ENCODE measurements around the gene CHIC2. TPM values are rescaled to one million over a fixed set of nuclear protein-coding genes. Genes with fewer than 3 reads are reported as not detected.

The CHIC2 gene
- total RNA-seq, 1 experiment from 2014 or later, result 10.8 TPM

DNA sequence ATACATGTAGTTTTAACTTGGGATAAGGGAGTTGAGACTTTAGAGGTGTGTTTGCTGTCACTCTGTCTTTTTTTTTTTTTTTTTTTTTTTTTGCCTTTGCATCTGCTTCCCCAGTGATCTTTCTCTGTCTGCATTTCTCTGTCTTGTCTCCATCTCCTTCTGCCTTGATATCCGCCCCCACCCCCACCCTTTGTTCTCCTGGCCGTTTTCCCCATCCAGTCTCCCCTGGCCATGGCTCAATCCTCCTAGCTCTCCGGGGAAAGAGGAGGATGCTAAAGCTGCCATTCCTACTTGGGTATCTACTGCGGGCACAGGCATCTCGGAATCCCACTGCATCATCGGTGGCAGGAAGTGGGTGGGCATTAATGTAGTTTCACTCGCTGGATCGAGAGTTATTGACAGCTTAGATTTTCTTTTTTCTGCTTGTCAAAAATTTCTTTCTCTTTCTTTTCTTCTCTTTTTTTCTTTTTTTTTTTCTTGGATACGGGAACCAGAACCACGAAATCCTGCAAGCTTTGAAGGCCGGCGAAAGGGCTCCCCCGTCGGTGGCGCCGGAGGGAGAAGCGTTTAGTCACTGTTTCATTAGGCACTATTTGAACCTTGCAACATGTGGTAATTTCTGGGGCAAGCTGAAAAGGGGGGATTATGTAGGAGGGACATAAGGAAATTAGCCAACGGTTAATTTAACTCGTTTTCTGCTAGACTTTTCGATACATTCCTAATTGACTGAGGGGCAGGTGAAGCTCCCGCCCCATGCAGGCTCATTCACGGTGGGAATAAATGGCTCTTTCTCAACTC, 43.7 kb upstream of the CHIC2 start:
- Histone ChIP-seq H3K27ac (ENCODE audit: low read depth, low read length) (no peak overlapping the region), H3K4me1 (ENCODE audit: control insufficient read depth in 1 of 2, insufficient read depth in 2 of 2, low read length in 2 of 2) (no peaks in the 10 kb centered on the region), H2AFZ (ENCODE audit: low read depth, low read length, poor library complexity, severe bottlenecking) (no peak overlapping the region), H3K4me2 (ENCODE audit: low read length) (no peak overlapping the region), H3K27me3 (ENCODE audit: insufficient read depth, low read length) (no peaks in the 10 kb centered on the region), H3K9me3 (ENCODE audit: control insufficient read depth in 1 of 2, insufficient read depth in 1 of 2, low read depth in 1 of 2, low read length in 2 of 2) (no peaks in the 10 kb centered on the region), H3K79me2 (ENCODE audit: insufficient read depth, low read length) (no peaks in the 10 kb centered on the region), H3K9me2 (ENCODE audit: insufficient read depth) (no peaks in the 10 kb centered on the region), H3K9ac (ENCODE audit: low read length) (no peak overlapping the region), H3K36me3 (ENCODE audit: control insufficient read depth in 1 of 2, insufficient read depth in 2 of 2, low read length in 2 of 2) (no peaks in the 10 kb centered on the region), H3K4me3 (replicated peaks in 1 of 2; ENCODE audit: low read depth in 1 of 2, low read length in 2 of 2) (no peak overlapping the region), H4K20me1 (ENCODE audit: insufficient read depth) (no peaks in the 10 kb centered on the region)
- intact Hi-C loops (cut with micrococcal nuclease), result no loop called here
- DNase-seq (ENCODE audit: low read depth, low spot score) (no peak), ATAC-seq (no peak)
- TF ChIP-seq, protein P1, sequence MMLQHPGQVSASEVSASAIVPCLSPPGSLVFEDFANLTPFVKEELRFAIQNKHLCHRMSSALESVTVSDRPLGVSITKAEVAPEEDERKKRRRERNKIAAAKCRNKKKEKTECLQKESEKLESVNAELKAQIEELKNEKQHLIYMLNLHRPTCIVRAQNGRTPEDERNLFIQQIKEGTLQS (IDR thresholded peaks at IDR 0.05), result no peak
- TF ChIP-seq EZH2phosphoT487 (IDR thresholded peaks at IDR 0.05; ENCODE audit: borderline replicate concordance), result no peak
- no peak for TF ChIP-seq ELF1 (IDR thresholded peaks at IDR 0.05; ENCODE audit: borderline replicate concordance, low read depth)
- TF ChIP-seq, protein P2, sequence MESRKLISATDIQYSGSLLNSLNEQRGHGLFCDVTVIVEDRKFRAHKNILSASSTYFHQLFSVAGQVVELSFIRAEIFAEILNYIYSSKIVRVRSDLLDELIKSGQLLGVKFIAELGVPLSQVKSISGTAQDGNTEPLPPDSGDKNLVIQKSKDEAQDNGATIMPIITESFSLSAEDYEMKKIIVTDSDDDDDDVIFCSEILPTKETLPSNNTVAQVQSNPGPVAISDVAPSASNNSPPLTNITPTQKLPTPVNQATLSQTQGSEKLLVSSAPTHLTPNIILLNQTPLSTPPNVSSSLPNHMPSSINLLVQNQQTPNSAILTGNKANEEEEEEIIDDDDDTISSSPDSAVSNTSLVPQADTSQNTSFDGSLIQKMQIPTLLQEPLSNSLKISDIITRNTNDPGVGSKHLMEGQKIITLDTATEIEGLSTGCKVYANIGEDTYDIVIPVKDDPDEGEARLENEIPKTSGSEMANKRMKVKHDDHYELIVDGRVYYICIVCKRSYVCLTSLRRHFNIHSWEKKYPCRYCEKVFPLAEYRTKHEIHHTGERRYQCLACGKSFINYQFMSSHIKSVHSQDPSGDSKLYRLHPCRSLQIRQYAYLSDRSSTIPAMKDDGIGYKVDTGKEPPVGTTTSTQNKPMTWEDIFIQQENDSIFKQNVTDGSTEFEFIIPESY (IDR thresholded peaks at IDR 0.05; ENCODE audit: extremely low read depth, insufficient replicate concordance, low read length), result no peak
- TF ChIP-seq CBX3 (IDR thresholded peaks at IDR 0.05; ENCODE audit: low read depth), result no peak
- TF ChIP-seq TCF7L2 (IDR thresholded peaks at IDR 0.05; ENCODE audit: borderline replicate concordance, extremely low read depth, insufficient read depth, insufficient read length), result no peak
- no peak for TF ChIP-seq SRF (IDR thresholded peaks at IDR 0.05; ENCODE audit: low read depth)
- ChIA-PET RAD21 (ENCODE audit: low non-redundant PET in 1 of 2, low total read pairs in 2 of 2, uncharacterized antibody in 2 of 2, unreplicated experiment in 2 of 2) (no interaction called here), POLR2A (no interaction called here), CTCF (no interaction called here)
- no TSS peak for BruUV-seq (replicated peaks)
